GM12874 (cell line): ENCODE data around the gene COL5A1.

Experiments used
- TF ChIP-seq, protein P1 (sequence below): IDR thresholded peaks from 2 replicates; pipeline ENCODE4 v1.5.1; 2011; ENCODE audit warnings: low read depth, mild to moderate bottlenecking, control low read depth, low read length, moderate library complexity; ENCODE audit not compliant: insufficient read depth

Gene COL5A1

DNA sequence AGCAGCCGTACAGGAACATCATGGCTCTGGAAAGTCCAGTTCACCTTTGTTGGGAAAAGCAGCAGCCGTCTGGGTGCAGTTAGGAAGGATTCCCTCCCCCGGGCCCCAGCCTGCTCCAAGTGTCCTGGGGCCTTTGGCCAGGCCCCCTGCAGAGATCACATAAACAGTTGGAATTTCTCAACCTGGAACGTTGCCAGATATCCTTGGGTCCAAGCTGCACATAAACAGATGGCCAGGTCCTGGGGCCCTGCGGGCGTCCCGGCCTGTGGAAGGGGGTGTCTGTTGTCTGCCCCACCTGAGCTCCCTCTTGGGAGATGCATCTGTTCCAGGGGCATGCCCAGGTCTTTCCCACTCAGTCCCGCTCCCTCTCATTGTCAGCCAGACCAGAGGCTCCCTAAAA is 92.7 kb downstream of the COL5A1 start:
- TF ChIP-seq, protein P1, sequence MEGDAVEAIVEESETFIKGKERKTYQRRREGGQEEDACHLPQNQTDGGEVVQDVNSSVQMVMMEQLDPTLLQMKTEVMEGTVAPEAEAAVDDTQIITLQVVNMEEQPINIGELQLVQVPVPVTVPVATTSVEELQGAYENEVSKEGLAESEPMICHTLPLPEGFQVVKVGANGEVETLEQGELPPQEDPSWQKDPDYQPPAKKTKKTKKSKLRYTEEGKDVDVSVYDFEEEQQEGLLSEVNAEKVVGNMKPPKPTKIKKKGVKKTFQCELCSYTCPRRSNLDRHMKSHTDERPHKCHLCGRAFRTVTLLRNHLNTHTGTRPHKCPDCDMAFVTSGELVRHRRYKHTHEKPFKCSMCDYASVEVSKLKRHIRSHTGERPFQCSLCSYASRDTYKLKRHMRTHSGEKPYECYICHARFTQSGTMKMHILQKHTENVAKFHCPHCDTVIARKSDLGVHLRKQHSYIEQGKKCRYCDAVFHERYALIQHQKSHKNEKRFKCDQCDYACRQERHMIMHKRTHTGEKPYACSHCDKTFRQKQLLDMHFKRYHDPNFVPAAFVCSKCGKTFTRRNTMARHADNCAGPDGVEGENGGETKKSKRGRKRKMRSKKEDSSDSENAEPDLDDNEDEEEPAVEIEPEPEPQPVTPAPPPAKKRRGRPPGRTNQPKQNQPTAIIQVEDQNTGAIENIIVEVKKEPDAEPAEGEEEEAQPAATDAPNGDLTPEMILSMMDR, result no peak

DNA sequence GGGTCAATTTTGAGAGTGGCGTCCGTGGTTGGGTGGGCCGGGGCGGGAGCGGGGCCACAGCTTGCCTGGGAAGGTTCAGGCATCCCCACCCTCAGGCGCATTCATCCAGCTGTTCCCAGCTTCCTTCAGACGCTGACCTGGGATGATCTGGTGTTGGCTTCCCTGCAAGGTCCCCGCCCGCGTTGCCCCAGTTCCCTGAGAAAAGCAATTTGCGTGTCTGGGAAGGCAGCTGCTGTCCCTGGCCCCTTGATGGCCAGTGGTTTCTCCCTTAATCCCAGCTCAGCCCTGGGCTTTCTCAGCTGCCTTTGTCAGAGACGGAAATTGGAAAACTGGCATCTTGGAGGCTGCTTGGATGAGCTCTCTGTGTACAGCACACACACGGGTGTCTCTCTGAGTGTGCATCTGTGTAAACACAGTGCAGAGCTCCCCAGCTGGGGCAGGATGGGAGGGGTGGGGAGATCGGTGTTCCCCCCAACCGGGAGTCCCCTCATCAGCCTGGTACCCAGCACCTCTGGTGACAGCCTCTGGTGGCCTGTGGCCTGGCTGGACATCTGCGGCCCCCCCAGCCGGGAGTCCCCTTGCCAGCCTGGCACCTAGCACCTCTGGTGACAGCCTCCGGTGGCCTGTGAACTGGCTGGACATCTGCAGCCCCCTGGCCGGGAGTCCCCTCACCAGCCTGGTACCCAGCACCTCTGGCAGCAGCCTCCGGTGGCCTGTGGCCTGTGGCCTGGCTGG is 94.0 kb downstream of the COL5A1 start:
- TF ChIP-seq, protein P1, result no peak

DNA sequence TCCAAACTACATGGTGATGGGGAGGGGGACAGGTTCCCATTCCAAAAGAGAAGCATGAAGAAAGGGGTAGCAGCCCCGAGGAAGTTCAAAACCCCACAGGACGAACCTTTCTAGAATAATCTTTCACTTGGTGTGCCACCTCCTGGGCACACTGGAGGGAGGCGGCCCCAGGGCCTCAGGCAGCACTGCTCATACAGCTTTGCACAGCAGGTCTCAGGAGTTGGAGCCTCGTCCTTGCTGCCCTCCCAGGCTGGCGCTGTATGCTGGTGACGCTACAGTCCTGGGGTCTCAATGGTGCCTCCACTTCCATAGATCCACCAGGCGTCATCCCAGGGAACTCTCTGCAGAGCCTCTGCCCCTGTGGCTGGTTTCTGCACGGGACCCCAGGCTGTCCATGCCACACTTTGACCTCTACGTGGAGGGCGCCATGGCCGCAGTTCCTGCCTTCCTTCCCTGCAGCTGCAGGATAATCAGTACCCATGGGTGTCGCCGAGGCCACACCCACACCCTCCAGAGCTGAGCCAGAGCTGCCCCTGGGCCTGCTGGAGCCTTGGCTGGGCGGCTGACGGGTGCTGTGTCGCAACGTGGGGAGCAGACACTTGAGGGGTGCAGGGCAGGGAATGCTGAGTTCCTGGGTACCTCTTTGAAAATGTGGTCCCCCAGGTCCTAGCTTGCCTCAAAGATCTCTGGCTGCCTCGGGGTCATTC is 95.3 kb downstream of the COL5A1 start:
- TF ChIP-seq, protein P1, result no peak

DNA sequence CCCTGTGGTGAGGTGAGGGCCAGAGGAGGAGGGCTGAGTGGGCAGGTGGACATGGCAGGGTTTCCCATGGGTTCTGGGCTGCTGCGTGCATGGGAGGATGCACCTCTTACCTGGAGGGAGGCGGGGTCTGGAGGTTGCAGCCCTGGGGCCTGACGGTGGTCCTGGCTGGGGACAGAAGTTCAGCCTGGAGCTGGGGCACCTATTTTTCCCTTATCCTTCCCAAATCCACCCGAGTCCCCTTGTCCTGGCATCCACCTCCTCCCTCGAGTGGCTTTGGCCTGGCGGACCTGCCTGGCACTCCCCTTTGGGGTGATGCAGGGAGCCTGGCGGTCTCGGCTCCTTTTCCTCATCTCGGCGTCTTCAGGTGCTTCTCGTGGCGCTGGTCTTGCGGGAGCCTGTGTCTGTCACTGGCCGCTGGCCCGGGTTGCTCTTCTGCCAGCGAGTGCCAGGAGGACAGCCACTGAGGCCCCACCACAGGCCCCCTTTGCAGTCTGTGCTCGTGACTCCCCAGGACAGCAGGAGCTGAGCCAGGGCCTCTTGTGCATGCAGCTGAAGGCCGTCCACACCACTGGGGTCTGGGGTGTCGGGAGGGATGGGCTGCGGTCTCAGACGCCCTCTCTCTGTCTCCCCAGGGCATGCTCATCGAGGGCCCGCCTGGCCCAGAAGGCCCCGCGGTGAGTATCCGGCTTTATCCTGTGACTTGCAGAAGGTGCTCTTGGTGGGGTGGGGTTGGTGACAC is 96.4 kb downstream of the COL5A1 start:
- TF ChIP-seq, protein P1, result no peak

DNA sequence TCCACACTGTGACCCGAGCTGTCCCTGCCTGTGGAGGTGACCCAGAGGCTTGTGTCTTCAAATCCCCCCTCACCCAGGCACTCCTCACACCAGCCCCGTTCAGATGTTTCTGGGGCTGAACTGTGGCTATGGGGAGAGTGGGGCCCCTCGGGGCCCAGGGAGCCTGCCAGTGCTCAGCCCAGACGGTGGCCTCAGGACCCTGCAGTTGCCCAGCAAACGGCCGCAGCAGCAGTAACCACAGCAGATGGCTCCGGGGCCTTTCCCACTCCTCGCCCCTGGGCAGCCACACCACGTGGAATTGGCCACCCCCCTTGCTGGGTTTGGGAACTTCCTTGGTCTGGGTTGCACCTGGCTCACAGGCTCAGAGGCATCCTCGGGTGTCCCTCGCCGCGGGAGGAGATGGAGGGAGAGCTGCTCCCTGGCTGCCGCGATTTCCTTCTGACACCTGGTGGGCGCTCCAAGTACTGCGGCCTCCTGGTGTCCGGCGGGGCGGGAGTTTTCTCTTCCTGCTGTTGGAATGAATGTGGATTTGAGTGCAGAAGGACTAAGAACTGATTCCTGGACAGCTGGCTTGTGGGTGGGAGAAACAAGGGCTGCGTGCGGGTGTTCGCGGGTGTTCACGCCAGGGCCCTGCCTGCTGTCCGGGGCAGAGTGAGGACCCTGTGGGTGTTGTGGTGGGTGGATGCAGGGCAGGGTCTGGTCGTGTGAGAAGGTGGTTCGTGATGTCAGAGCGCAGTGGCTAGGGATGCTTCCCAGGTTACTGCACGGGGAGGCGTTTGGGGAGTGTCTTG is 97.5 kb downstream of the COL5A1 start:
- TF ChIP-seq, protein P1, result 0 out of 2 replicates have a peak, but pooled peaks have one; percentile 7

DNA sequence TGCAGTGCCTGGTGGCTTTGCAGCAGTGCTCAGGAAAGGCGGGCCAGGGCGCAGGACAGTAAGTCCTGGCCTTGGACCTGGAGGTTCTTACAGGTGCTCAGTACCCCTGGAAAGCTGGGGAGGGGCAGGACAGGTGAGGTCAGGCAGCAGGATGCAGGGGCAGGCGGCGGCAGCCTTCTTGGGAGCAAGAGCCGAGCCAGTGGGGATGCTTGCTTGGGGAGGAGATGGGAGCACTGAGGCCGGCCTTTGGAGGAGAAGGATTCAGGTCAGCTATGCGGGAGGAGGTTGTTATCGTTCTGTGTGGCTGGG is 98.0 kb downstream of the COL5A1 start:
- TF ChIP-seq, protein P1, result no peak

DNA sequence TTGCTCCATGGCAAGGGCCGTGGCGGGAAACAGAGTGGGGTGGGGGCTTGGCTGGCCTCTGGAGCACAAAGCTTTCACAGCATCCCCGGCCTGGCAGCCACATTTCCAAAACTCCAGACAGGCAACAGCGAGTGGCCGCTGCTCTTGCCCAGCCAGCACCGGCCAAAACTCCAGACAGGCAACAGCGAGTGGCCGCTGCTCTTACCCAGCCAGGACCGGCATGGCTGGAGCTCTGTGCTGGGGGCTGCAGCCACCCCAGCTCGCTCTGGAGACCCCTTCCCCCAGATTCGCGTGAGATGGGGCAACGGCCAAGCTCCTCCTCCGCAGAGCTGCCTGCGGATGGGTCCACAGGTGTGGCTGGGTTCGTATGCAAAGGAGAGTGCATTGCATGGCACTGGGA is 98.5 kb downstream of the COL5A1 start:
- TF ChIP-seq, protein P1, result no peak
